ENCODE data around the gene PTPN14.

The PTPN14 gene

DNA sequence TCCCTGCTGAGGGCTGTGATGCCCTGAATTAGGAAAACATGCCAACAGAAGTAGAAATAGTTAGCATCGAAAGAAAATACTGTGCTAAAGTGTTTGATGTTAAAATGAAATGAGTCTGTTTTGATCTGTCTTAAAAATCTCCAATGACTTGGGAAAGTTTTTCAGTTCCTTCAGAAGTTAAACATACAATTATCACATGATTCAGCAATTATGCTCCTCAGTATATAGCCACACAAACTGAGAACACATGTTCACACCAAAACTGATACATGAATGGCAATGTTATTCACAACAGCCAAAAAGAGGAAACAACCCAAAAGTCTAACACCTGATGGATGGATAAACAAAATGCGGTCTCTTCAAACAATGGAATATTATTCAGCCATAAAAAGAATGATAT, 130.6 kb downstream of the PTPN14 start:
- no peak overlapping the region for H3K27ac ChIP-seq
- TF ChIP-seq, protein P1, sequence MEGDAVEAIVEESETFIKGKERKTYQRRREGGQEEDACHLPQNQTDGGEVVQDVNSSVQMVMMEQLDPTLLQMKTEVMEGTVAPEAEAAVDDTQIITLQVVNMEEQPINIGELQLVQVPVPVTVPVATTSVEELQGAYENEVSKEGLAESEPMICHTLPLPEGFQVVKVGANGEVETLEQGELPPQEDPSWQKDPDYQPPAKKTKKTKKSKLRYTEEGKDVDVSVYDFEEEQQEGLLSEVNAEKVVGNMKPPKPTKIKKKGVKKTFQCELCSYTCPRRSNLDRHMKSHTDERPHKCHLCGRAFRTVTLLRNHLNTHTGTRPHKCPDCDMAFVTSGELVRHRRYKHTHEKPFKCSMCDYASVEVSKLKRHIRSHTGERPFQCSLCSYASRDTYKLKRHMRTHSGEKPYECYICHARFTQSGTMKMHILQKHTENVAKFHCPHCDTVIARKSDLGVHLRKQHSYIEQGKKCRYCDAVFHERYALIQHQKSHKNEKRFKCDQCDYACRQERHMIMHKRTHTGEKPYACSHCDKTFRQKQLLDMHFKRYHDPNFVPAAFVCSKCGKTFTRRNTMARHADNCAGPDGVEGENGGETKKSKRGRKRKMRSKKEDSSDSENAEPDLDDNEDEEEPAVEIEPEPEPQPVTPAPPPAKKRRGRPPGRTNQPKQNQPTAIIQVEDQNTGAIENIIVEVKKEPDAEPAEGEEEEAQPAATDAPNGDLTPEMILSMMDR (conservative IDR thresholded peaks at IDR 0.05) = no peak
- no peak for TF ChIP-seq ZFX (IDR thresholded peaks at IDR 0.05)

GRCh38 chr1:214420341-214420740, 131.1 kb downstream of the PTPN14 start:
- H3K27ac ChIP-seq = no peak overlapping the region
- TF ChIP-seq, protein P1 (conservative IDR thresholded peaks at IDR 0.05) = no peak
- no peak for TF ChIP-seq ZFX (IDR thresholded peaks at IDR 0.05)

DNA sequence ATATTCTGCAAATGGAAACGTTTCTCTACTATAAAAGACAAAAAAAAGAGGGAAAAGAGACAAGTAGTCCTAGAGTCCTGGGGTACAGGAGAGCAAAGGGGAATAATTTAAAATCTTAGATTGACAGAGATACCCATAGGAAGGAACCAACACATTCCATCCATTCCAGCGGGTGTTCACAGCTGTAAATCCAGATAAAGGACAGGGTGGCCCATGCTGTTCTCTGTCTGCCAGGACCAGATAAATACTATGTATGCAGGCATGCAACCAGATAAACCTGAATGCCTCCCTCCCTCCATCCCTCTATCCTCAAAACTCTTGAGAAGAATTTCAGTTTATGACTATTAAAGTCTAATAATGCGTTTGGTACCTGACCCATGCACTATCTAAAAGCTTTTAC, 131.8 kb downstream of the PTPN14 start:
- no peak overlapping the region for H3K27ac ChIP-seq
- TF ChIP-seq, protein P1 (conservative IDR thresholded peaks at IDR 0.05) = no peak

- no peak overlapping the region for H3K27ac ChIP-seq
- TF ChIP-seq, protein P1 (conservative IDR thresholded peaks at IDR 0.05) = no peak
- no peak for TF ChIP-seq ZFX (IDR thresholded peaks at IDR 0.05)
These were observed 133.0 kb downstream of the PTPN14 start for GRCh38 chr1:214418391-214418790.

- H3K27ac ChIP-seq = no peak overlapping the region
These were observed 133.7 kb downstream of the PTPN14 start for GRCh38 chr1:214417545-214418210.

GRCh38 chr1:214416858-214417257, 134.5 kb downstream of the PTPN14 start:
- no peak overlapping the region for H3K27ac ChIP-seq
- TF ChIP-seq ZFX (IDR thresholded peaks at IDR 0.05) = no peak
- TF ChIP-seq, protein P1 (conservative IDR thresholded peaks at IDR 0.05) = no peak

More at GRCh38 chr1:214417545-214418210, 133.7 kb downstream of the PTPN14 start:
- TF ChIP-seq, protein P1 (conservative IDR thresholded peaks at IDR 0.05) = no peak
- no peak for TF ChIP-seq ZFX (IDR thresholded peaks at IDR 0.05)

- TF ChIP-seq ZFX (IDR thresholded peaks at IDR 0.05) = no peak
- TF ChIP-seq, protein P1 (conservative IDR thresholded peaks at IDR 0.05) = no peak
These were observed 135.0 kb downstream of the PTPN14 start for GRCh38 chr1:214416417-214416816.

More at GRCh38 chr1:214416417-214416816, 135.0 kb downstream of the PTPN14 start:
- no peak overlapping the region for H3K27ac ChIP-seq

Measured in C4-2B (cell line).